C1 segment of cervical spinal cord (tissue), 14 donors: ENCODE measurements around the gene SERPINA6.
"Not testable (repeated sequence)": the region's sequence is repeated elsewhere in the genome, so short reads cannot be mapped to it uniquely, and the experiment has no call there.

ENCODE experiments used
- DNase-seq, 14 donors: peaks; one replicate each; lab custom pipeline; 2025; lab: John Stamatoyannopoulos, UW

The SERPINA6 gene

DNA sequence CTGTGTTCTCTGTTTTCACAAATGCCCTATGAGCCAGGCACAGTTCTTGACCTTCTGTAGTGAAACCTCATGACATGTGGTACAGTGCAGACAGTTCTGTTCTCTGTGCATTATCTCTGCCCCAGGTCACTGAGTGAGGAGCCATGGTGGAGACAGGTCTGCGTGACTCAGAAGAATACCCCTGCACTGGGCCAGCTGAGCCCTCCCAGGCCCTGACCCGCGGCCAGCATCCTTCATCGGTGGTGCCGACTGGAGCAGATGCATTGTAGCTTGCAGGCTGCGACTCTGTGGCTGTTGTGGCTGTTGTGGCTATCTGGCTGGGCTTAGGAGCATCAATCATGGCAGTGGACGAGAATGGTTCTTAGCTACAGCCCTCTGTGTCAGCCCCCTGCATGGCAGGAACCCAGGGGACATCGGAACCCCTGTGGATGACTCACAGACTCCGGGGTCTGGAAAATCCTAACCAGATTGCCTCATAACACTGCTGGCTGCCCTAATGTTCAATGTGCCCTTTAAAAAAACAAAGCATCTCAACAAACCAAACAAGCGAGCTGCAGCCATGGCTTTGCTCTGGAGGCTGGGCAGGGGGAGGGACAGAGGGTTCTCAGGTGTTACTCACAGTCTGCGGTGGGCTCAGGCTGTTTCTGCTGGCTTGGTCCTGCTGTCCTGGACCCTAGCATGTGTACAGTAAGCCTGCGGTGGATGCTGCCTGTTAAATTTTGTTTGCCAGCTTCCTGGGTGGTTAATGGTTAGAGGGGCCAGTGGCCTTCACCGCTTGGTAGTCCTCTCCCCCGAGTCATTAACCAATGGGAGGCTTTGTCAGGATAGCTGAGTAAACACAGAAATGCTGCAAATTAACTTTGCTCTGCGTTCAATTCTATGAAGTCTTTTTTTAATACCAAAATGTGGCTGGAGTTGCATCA is at the start of gene SERPINA6:
SERPINA6 (minus strand) TSS at position 689 of the 923 bp plus-strand sequence. CDS start 8,688 bp downstream, outside the sequence.
- no peak for DNase-seq

DNA sequence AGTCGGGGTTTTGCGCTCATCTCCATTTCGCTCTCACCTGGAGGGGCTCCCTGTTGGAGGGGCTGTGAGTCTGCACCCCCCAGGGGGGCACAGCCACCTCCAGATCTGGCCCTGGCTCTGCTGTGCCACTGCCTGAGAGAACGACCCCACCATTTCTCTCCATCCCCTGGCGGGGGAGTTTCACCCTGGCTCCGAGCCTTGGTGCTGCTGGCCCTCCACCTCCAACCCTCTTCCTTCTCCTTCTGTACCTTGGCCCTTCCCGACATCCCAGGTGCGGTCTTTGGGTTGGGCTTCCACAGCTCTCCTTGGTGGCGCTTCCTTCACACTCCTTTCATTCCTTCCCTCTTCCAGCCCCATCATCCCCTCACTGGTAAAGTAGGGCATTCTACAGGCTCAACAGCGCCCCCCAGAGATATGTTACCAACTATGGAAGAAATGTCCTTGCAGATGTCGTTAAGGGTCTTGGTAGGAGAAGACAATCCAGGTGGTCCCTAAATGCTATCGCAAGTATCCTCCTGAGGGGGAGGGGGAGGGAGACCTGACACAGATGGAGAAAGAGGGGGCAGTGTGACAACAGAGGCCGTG is 49.0 kb upstream of the SERPINA6 start:
- no peak for DNase-seq

DNA sequence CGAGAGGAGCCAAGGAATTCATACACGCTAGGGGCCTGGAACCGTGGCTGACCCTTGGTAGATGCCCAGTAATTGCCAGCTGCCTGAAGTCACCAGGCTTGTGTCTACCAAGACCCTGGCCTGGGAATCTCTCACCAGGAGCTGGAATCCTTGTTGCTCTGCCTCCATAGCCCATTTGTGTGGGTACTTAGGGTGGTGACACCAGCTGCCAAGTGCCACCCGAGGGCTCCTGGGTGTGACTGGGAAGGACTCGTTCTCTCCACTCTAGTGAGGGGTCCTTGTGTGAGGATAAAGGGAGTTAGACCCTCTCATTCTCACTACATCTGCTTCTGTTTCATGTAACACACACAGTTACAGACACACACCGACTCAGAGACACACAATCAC is 47.4 kb upstream of the SERPINA6 start:
- DNase-seq = no peak

GRCh38 chr14:94369766-94370523 is 46.8 kb upstream of the SERPINA6 start:
- not testable (repeated sequence) for DNase-seq

DNA sequence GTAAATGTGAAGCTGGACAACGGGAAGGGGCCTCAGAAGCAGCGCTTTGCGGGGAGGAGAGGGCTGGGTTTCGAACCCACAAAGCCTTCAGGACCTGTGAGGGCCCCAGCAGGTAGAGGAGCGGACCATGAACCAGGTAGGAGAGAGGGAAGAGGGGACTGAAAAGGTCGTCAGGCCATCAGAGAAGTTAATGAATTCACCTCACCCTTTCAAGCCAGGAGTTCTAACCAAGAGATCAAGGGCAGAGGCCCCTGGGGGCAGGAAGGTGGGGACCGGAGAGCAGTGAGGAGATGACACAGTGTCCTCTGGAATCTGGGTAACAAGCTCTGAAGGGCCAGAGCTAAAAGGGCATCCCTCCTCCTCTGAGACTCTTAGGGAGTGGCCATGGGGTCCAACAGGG is 45.8 kb upstream of the SERPINA6 start:
- no peak for DNase-seq

DNA sequence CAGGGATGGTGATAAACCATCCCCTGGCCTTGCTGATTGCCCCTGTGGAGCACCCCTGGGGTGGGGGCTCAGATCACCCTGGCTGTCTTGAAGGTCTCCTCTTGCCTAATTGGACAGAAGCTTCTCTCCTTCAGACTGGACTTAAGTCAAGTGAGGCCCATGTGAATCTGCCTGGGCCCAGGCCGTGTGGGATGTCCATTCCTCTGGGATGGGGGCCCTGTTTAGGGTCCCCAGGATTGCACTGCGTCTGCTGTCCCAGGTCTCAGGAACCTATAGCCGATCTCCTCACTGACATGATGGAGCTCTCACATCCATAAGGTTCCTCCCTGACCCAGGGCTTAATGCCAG is 45.1 kb upstream of the SERPINA6 start:
- no peak for DNase-seq

DNA sequence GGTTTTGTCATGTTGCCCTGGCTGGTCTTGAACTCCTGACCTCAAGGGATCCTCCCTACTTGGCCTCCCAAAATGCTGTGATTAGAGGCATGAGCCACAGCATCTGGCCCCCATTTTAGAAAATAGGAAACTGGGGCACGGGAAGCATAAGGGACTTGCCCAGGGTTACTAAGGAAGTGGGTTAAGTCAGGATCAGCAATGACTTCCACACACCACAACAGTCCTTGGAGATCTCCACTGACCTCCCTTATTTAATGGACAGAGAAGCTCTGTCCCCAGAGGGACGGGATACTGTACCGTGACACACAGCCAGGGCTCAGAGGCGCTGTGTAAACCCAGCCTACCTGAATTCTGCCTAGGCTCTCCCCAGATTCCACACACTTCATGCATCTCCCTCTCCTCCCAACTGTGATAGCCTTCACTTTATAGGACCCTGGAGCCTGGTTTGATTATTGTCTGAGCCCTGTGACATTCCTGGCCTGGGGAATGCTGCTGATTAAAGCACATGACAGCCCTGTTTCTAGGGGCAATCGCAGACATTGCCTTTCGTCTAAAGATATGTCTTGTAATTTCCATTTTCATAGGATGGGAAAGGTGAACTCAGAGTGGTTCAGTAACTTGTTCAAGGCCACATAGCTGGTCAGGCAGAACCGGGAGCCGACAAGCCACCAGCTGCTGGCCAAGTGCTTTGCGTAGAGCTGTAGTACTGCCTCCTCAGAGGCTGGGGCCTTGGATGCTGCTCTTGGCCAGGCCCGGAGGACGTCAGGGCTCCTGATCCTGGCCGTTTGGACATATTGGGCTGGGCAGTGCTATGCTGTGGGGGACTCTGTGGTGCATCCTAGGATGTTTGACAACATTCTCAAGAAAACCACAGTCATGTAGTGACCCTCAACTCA is 44.5 kb upstream of the SERPINA6 start:
- no peak for DNase-seq

- no peak for DNase-seq
These were observed 43.2 kb upstream of the SERPINA6 start, which contains the start of gene SERPINA2 for GRCh38 chr14:94366146-94366915. TSS of gene SERPINA2 (minus strand) at chr14:94366698.

DNA sequence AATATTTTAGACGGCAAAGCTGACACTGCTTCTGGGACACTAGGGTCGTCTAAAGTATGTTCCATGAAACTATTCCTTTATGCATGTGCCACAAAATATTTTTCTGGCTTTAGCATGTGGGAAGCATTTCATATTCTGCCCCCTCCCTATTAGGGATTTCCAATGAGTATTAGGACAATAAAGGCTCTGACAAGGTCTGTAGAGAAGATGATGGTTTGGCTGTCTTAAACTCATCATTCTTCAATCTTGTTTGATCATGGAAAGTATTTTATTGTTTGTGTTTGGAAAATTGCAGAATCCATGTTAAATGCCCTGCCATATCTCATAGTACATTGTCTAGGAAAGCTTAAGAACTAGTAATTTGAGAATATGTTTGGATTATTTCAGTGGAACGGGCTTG is 42.5 kb upstream of the SERPINA6 start:
- no peak for DNase-seq

- no peak for DNase-seq
These were observed 41.8 kb upstream of the SERPINA6 start for GRCh38 chr14:94364964-94365363.

DNA sequence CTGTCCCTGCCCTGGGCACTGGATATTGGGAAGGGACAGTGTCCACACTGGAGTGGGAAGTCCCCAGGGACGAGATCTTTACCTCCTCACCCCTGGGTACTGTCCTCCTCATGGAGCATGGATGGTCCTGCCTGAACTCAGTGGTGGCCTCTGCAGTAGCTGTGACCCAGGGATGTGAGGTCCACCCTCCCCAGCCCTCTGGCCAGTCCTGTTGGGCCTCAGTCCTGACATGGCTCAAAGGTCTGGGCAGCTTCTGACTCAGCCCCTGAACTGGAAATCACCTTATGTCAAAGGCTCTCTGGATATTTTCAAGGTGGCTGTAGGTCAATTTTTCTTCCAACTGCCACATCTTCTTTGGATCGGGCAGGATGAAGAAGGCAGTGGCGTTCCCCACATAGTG is 40.9 kb upstream of the SERPINA6 start:
- DNase-seq = no peak

GRCh38 chr14:94363151-94363624 is 40.1 kb upstream of the SERPINA6 start:
- DNase-seq = no peak

- no peak for DNase-seq
These were observed 39.5 kb upstream of the SERPINA6 start for GRCh38 chr14:94362614-94363133.

GRCh38 chr14:94361682-94362081 is 38.5 kb upstream of the SERPINA6 start:
- DNase-seq = no peak

DNA sequence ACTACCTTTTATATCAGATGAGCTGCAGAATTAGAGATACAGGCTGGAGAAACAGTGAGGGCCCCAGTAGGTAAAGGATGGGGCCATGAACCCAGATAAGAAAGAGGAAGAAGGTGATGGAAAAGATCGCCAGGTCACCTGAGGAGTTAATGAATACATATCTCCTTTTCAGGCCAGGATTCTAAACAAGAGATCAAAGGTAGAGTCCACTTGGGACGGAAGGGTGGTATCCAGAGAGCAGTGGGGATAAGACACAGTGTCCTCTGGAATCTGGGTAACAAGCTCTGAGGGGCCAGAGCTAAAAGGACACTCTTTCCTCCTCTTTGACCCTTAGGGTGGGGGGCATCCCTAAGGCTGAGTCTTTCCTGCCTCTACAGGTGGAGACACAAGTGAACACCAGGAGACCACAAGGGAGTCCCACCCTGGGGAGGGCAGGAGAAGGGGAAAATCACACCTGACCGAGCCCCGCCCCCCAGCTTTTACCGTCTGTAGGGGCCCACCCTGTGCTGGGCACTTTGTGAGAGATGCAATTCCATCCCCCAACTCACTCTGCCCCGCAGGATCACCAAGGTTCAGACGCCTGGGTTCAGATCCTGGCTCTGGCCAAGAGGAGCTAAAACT is 37.9 kb upstream of the SERPINA6 start:
- no peak for DNase-seq

- DNase-seq = no peak
These were observed 34.0 kb upstream of the SERPINA6 start for GRCh38 chr14:94357166-94357565.

DNA sequence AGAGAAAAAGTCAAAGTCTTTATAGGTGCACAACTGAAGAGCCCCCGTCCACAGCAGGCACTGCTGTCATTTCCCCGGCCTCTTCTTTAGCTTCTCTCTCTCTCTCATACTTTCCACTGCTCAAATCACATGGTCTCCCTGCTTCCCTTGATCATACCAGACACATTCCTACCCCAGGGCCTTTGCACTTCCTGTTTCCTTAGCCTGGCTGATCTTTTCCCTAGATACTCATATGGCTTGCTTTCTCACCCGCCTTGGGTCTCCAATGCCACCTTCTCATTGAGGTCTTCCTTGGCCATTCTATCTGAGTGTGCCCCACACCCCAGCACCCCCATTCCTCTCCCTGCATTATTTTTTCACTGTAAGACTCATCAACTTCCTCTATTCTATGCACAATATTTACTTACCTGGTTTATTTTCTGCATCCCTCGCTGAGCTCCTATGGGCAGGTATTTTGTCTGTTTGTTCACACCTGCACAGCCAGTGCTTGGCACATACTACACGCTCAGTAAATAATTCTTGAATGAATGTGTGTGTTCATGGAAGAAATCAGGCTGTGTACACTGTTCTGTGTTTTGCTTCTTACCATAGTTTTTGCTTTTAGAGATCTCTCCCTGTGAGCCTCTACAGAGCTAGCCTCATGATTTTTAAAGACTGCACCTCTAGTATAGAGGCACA is 33.4 kb upstream of the SERPINA6 start:
- no peak for DNase-seq

- peak in 5 of 14 donors; percentile 5 to 41 (median 10) for DNase-seq
These were observed 32.2 kb upstream of the SERPINA6 start for GRCh38 chr14:94355191-94355794.
